Measurements from ENCODE around the gene ITM2A. TPM values are rescaled to one million over a fixed set of nuclear protein-coding genes. Genes with fewer than 3 reads are reported as not detected.

ITM2A gene
- total RNA-seq, 1 experiment from 2014 or later: not detected

- no peak overlapping the region for H3K4me2 ChIP-seq (ENCODE audit: low read length)
- POLR2A ChIA-PET: no interaction called here
- no peaks in the 10 kb centered on the region for H3K36me3 ChIP-seq (ENCODE audit: control insufficient read depth in 1 of 2, insufficient read depth in 2 of 2, low read length in 2 of 2)
- H3K27me3 ChIP-seq (ENCODE audit: insufficient read depth, low read length): no peaks in the 10 kb centered on the region
- RAD21 ChIA-PET (ENCODE audit: low non-redundant PET in 1 of 2, low total read pairs in 2 of 2, uncharacterized antibody in 2 of 2, unreplicated experiment in 2 of 2): no interaction called here
- ATAC-seq: no peak
- no peak for TF ChIP-seq CBX3 (IDR thresholded peaks at IDR 0.05; ENCODE audit: low read depth)
- TF ChIP-seq, protein P1, sequence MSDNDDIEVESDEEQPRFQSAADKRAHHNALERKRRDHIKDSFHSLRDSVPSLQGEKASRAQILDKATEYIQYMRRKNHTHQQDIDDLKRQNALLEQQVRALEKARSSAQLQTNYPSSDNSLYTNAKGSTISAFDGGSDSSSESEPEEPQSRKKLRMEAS (IDR thresholded peaks at IDR 0.05): no peak
- TF ChIP-seq, protein P2, sequence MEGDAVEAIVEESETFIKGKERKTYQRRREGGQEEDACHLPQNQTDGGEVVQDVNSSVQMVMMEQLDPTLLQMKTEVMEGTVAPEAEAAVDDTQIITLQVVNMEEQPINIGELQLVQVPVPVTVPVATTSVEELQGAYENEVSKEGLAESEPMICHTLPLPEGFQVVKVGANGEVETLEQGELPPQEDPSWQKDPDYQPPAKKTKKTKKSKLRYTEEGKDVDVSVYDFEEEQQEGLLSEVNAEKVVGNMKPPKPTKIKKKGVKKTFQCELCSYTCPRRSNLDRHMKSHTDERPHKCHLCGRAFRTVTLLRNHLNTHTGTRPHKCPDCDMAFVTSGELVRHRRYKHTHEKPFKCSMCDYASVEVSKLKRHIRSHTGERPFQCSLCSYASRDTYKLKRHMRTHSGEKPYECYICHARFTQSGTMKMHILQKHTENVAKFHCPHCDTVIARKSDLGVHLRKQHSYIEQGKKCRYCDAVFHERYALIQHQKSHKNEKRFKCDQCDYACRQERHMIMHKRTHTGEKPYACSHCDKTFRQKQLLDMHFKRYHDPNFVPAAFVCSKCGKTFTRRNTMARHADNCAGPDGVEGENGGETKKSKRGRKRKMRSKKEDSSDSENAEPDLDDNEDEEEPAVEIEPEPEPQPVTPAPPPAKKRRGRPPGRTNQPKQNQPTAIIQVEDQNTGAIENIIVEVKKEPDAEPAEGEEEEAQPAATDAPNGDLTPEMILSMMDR (IDR thresholded peaks at IDR 0.05 in 2 of 3, conservative IDR thresholded peaks at IDR 0.05 in 1 of 3; ENCODE audit: borderline replicate concordance in 1 of 3, insufficient read depth in 1 of 3, low read depth in 2 of 3, low read length in 2 of 3): no peak
- TF ChIP-seq, protein P3, sequence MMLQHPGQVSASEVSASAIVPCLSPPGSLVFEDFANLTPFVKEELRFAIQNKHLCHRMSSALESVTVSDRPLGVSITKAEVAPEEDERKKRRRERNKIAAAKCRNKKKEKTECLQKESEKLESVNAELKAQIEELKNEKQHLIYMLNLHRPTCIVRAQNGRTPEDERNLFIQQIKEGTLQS (IDR thresholded peaks at IDR 0.05): no peak
- TF ChIP-seq ZNF274 (IDR thresholded peaks at IDR 0.05; ENCODE audit: low read depth, low read length): no peak
- TF ChIP-seq TCF7L2 (IDR thresholded peaks at IDR 0.05; ENCODE audit: borderline replicate concordance, extremely low read depth, insufficient read depth, insufficient read length): no peak
- no peak for TF ChIP-seq EGR1 (IDR thresholded peaks at IDR 0.05; ENCODE audit: low read depth)
- TF ChIP-seq JUND (IDR thresholded peaks at IDR 0.05): no peak
- TF ChIP-seq ZFX (IDR thresholded peaks at IDR 0.05): no peak
- TF ChIP-seq SP1 (IDR thresholded peaks at IDR 0.05; ENCODE audit: low read depth): no peak
- no peak for TF ChIP-seq RAD21 (IDR thresholded peaks at IDR 0.05; ENCODE audit: low read depth)
- no peak for TF ChIP-seq EZH2phosphoT487 (IDR thresholded peaks at IDR 0.05; ENCODE audit: borderline replicate concordance)
- no peak for TF ChIP-seq POLR2A (IDR thresholded peaks at IDR 0.05; ENCODE audit: borderline replicate concordance, extremely low read depth, insufficient read depth, insufficient read length)
- no peak for TF ChIP-seq EZH2 (IDR thresholded peaks at IDR 0.05)
- no peak for TF ChIP-seq FOSL1 (IDR thresholded peaks at IDR 0.05; ENCODE audit: low read depth)
- TF ChIP-seq CEBPB (IDR thresholded peaks at IDR 0.05; ENCODE audit: low read depth): no peak
- no peaks in the 10 kb centered on the region for H3K9me2 ChIP-seq (ENCODE audit: insufficient read depth)
- no peaks in the 10 kb centered on the region for H3K79me2 ChIP-seq (ENCODE audit: insufficient read depth, low read length)
- no peak for DNase-seq (ENCODE audit: low read depth, low spot score)
- H3K9ac ChIP-seq (ENCODE audit: low read length): no peak overlapping the region
- no peak overlapping the region for H2AFZ ChIP-seq (ENCODE audit: low read depth, low read length, poor library complexity, severe bottlenecking)
- intact Hi-C loops (cut with micrococcal nuclease): no loop called here
- no peak overlapping the region for H3K4me3 ChIP-seq (replicated peaks in 1 of 2; ENCODE audit: low read depth in 1 of 2, low read length in 2 of 2)
- CTCF ChIA-PET: no interaction called here
- no peaks in the 10 kb centered on the region for H3K9me3 ChIP-seq (ENCODE audit: control insufficient read depth in 1 of 2, insufficient read depth in 1 of 2, low read depth in 1 of 2, low read length in 2 of 2)
- no peak overlapping the region for H3K27ac ChIP-seq (ENCODE audit: low read depth, low read length)
- BruUV-seq (replicated peaks): no TSS peak
- no peaks in the 10 kb centered on the region for H3K4me1 ChIP-seq (ENCODE audit: control insufficient read depth in 1 of 2, insufficient read depth in 2 of 2, low read length in 2 of 2)
- no peaks in the 10 kb centered on the region for H4K20me1 ChIP-seq (ENCODE audit: insufficient read depth)
Observed at GRCh38 chrX:79400623-79401022, 33.5 kb upstream of the ITM2A start.
